ENCODE data around the gene MAP4K2.

- TF ChIP-seq CTCF (IDR thresholded peaks at IDR 0.05): peak in 3 of 4 experiments; percentile 41 to 51 (median 50)
- no peak for TF ChIP-seq POLR2A (IDR thresholded peaks at IDR 0.05)
Measured at GRCh38 chr11:64787526-64788320, 15.3 kb downstream of the MAP4K2 start.

Measured in uterus (tissue), 2 donors.